ENCODE data around the gene BBC3. TPM values are rescaled to one million over a fixed set of nuclear protein-coding genes. Genes with fewer than 3 reads are reported as not detected.

Gene BBC3
- total RNA-seq, 2 donors from 2014 or later: 18.7 to 41.9 TPM

- H3K27me3 Mint-ChIP-seq: peaks cover 2% of the 10 kb centered on the region
- peaks cover 4% of the 10 kb centered on the region for H3K9me3 Mint-ChIP-seq
- H3K4me3 Mint-ChIP-seq: no peak overlapping the region
- peaks cover 8% of the 10 kb centered on the region for H3K4me1 Mint-ChIP-seq
- H3K36me3 Mint-ChIP-seq (ENCODE audit: low read depth): no peaks in the 10 kb centered on the region
- no peak overlapping the region for H3K27ac Mint-ChIP-seq
- peak; percentile 89 for ATAC-seq (replicated peaks)
Observed at GRCh38 chr19:47243776-47244547, 13.0 kb upstream of the BBC3 start.

GRCh38 chr19:47243364-47243775, 12.4 kb upstream of the BBC3 start:
- no peaks in the 10 kb centered on the region for H3K36me3 Mint-ChIP-seq (ENCODE audit: low read depth)

GRCh38 chr19:47241919-47242577, 11.0 kb upstream of the BBC3 start:
- H3K36me3 Mint-ChIP-seq (ENCODE audit: low read depth): no peaks in the 10 kb centered on the region
- H3K27ac Mint-ChIP-seq: no peak overlapping the region
- no peak for ATAC-seq (replicated peaks)
- H3K27me3 Mint-ChIP-seq: peaks cover 3% of the 10 kb centered on the region
- H3K9me3 Mint-ChIP-seq: peaks cover 4% of the 10 kb centered on the region
- H3K4me1 Mint-ChIP-seq: peaks cover 5% of the 10 kb centered on the region
- no peak overlapping the region for H3K4me3 Mint-ChIP-seq

More at GRCh38 chr19:47243364-47243775, 12.4 kb upstream of the BBC3 start:
- ATAC-seq (replicated peaks): no peak
- Mint-ChIP-seq H3K27ac (no peak overlapping the region), H3K4me1 (peaks cover 10% of the 10 kb centered on the region), H3K9me3 (peaks cover 4% of the 10 kb centered on the region), H3K27me3 (peaks cover 3% of the 10 kb centered on the region), H3K4me3 (no peak overlapping the region)

DNA sequence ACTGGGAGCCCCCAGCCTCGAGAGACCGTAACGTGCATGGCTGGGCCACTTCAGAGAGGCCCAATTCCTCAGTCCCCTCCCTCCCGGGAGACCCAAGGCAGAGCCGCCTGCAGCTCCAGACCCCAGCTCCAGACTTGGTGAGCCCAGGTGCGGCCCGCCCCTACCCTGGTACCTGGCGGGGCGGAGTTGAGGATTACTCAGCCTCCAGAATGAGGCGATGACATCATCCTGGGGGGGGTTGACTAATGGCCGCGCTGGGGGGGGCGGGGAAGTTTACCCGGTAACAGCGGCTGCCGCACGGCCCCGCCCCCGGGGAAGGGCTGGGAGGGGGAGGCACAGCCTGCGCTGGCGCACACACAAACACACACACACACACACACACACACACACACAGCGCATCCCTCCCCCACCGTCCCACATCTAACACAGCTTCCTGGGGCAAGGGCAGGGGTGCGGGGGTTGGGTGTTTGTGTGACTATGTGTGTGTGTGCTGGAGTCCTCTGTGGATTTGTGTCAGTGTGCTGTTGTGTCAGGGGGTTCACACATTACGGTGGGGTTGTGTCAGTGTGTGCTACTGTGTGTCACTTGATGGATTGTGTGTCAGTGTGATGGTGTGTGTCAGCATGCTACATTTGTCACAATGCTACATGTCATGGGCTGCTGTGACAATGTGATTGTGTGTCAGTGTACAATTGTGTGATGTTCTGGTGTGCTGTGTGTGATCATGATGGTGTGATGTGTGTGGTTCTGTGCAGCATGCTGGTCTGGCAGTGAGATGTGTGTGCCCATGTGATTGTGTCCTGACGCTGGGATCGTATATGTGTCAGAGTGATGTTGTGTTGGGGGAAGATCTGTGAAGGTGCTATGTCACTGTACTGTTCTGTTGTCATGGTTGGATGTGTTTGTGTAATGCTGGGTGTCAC, 10.3 kb upstream of the BBC3 start:
- H3K4me3 Mint-ChIP-seq: no peak overlapping the region
- peaks cover 3% of the 10 kb centered on the region for H3K27me3 Mint-ChIP-seq
- peaks cover 4% of the 10 kb centered on the region for H3K9me3 Mint-ChIP-seq

GRCh38 chr19:47240556-47240955, 9.6 kb upstream of the BBC3 start:
- Mint-ChIP-seq H3K27ac (no peak overlapping the region), H3K4me1 (peaks cover 5% of the 10 kb centered on the region), H3K9me3 (peaks cover 4% of the 10 kb centered on the region), H3K4me3 (no peak overlapping the region), H3K27me3 (peaks cover 3% of the 10 kb centered on the region), H3K36me3 (ENCODE audit: low read depth) (no peaks in the 10 kb centered on the region)
- ATAC-seq (replicated peaks): no peak

More for the DNA sequence above, 10.3 kb upstream of the BBC3 start:
- Mint-ChIP-seq H3K4me1 (peaks cover 5% of the 10 kb centered on the region), H3K36me3 (ENCODE audit: low read depth) (no peaks in the 10 kb centered on the region), H3K27ac (no peak overlapping the region)
- ATAC-seq (replicated peaks): peak; percentile 51

GRCh38 chr19:47239610-47240296, 8.8 kb upstream of the BBC3 start:
- Mint-ChIP-seq H3K27me3 (peaks cover 3% of the 10 kb centered on the region), H3K27ac (no peak overlapping the region), H3K4me1 (peaks cover 5% of the 10 kb centered on the region), H3K9me3 (peaks cover 4% of the 10 kb centered on the region), H3K36me3 (ENCODE audit: low read depth) (no peaks in the 10 kb centered on the region), H3K4me3 (peak overlapping the region; percentile 77)
- ATAC-seq (replicated peaks): no peak

DNA sequence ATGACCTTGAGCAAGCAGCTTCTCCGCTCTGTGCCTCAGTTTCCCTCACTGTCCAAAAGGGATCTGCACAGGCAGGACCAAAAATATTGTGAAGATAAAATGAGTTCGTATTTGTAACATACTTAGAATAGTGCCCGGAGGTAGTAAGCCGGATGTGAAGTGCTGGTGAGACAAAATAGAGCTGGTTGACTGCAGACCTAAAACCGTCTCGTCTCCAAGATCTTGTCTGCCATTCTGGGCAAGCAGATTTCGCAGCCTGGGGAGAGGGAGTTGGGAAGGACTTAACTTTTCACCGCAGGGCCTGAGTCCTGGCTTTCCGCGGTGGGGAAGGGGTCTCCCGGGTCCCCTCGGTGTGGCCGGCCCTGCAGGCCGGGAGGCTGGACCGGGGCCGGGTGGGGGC, 8.2 kb upstream of the BBC3 start:
- Mint-ChIP-seq H3K36me3 (ENCODE audit: low read depth) (no peaks in the 10 kb centered on the region), H3K27ac (peak overlapping the region; percentile 61), H3K4me1 (peaks cover 5% of the 10 kb centered on the region), H3K4me3 (peak overlapping the region; percentile 77), H3K27me3 (peaks cover 3% of the 10 kb centered on the region), H3K9me3 (peaks cover 4% of the 10 kb centered on the region)
- no peak for ATAC-seq (replicated peaks)

DNA sequence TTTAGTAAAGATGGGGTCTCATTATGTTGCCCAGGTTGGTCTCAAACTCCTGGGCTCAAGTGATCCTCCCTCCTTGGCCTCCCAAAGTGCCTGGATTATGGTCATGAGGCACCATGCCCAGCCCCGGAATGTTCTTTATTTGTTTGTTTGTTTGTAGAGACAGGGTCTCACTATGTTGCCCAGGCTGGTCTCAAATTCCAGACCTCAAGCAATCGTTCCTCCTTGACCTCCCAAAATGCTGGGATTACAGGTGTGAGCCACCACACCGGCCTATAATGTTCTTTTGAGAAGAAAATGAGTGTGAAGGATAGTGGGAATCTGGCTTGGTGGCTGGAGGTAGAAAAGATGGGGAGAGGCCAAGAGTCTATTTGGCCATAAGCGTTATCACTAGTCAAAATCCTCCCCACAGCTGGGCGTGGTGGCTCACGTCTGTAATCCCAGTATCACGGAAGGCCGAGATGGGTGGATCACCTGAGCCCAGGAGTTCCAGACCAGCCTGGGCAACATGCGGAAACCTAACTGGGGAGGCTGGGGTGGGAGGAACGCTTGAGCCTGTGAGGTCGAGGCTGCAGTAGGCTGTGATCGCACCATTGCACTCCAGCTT, 5.2 kb upstream of the BBC3 start:
- no peak overlapping the region for H3K4me3 Mint-ChIP-seq
- peaks cover 3% of the 10 kb centered on the region for H3K27me3 Mint-ChIP-seq
- H3K27ac Mint-ChIP-seq: no peak overlapping the region
- no peak for ATAC-seq (replicated peaks)
- H3K36me3 Mint-ChIP-seq (ENCODE audit: low read depth): peaks cover 5% of the 10 kb centered on the region
- H3K9me3 Mint-ChIP-seq: no peaks in the 10 kb centered on the region
- peaks cover 17% of the 10 kb centered on the region for H3K4me1 Mint-ChIP-seq

DNA sequence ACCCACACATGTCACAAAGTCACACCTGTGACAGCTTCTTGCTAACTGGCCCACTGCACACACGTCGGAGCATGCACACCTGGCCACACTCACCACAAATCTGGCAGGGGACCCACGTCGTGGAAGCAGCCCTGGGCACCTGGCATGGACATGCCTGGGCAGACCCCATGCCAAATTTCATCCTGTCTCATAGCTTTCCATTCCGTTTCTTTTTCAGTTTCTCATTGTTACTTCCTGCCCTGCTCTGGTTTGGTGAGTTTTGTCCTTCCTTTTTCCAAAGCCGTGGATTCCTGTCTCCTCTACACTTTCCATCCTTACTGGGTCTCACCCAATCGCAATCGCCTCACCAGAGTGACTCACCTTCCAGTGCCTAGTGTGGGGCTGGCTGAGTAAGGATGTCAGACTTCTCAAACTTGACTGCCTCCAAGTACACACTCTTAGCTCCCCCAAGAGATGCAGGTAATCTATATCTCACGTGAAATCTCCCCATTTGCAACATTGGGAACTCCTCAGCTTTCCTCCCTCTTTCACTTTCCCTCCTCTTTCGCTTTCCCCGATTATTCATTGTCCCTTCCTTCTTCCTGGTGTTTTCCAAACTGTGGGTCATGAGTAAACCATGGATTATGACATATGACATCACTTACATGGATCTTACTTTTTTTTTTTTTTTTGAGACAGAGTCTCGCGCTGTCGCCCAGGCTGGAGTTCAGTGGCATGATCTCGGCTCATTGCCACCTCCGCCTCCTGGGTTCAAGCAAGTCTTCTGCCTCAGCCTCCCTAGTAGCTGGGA, 1.6 kb upstream of the BBC3 start:
- Mint-ChIP-seq H3K36me3 (ENCODE audit: low read depth) (peaks cover 8% of the 10 kb centered on the region), H3K4me3 (peak overlapping the region; percentile 75), H3K27ac (peak overlapping the region; percentile 57), H3K9me3 (no peaks in the 10 kb centered on the region), H3K4me1 (peaks cover 12% of the 10 kb centered on the region), H3K27me3 (no peaks in the 10 kb centered on the region)
- peak; percentile 48 for ATAC-seq (replicated peaks)

- Mint-ChIP-seq H3K4me1 (peaks cover 12% of the 10 kb centered on the region), H3K27ac (peak overlapping the region; percentile 57), H3K36me3 (ENCODE audit: low read depth) (peaks cover 19% of the 10 kb centered on the region), H3K27me3 (no peaks in the 10 kb centered on the region), H3K9me3 (no peaks in the 10 kb centered on the region), H3K4me3 (peak overlapping the region; percentile 75)
- peak; percentile 63 for ATAC-seq (replicated peaks)
Observed at GRCh38 chr19:47231215-47232054, 436 bp upstream of the BBC3 start.

DNA sequence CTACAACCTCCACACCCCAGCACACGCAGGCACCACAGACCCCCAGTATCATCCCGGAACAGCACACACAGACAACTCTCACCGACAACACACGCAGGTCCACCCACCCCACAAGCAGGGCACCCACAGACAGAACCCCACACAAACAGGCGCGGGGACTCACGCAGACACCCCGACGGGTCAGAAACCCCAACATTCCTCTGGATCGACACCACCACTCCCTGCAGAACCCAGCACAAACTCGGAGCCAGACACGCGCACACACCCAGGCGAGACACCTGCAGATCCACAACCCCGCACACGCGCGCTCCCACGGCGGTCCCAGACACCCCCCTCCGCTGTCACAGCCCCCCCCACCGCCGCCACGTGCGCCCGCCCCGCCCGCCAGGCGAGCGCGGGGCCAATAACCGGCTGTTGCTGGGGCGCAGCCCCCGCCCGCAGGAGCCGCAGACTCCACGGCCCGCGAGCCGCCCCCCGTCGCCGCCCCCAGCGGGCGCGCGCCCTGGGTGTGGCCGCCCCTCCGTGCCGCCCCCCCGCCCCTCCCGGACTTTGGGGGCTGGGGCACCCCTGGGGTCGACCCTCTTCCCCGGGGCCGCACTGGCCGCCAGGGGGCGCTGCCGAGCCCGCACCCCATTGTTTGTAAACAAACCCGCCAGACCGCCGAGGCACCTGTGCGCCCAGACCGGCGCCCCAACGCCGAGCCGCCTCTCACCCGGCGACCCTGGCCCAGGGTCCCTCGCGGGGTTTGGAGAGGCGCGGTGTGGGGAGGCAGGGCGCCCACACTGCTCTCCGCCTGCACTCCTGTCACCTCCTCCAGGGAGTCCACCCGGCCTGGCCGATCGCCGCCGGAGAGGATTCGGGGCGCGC, 712 bp downstream of the BBC3 start:
- Mint-ChIP-seq H3K27ac (no peak overlapping the region), H3K4me3 (no peak overlapping the region), H3K9me3 (no peaks in the 10 kb centered on the region), H3K36me3 (ENCODE audit: low read depth) (peaks cover 26% of the 10 kb centered on the region), H3K4me1 (peaks cover 16% of the 10 kb centered on the region), H3K27me3 (no peaks in the 10 kb centered on the region)
- peak; percentile 6 for ATAC-seq (replicated peaks)

- H3K36me3 Mint-ChIP-seq (ENCODE audit: low read depth): peaks cover 30% of the 10 kb centered on the region
- H3K4me3 Mint-ChIP-seq: no peak overlapping the region
- ATAC-seq (replicated peaks): no peak
- H3K9me3 Mint-ChIP-seq: no peaks in the 10 kb centered on the region
- H3K27me3 Mint-ChIP-seq: no peaks in the 10 kb centered on the region
- no peak overlapping the region for H3K27ac Mint-ChIP-seq
- peaks cover 16% of the 10 kb centered on the region for H3K4me1 Mint-ChIP-seq
Observed at GRCh38 chr19:47229676-47230053, 1.3 kb downstream of the BBC3 start.

Data from activated T-helper 17 cell treated with anti-CD3 and anti-CD28 coated beads, Interleukin-2, amount 50 U/mL, for 72 hours (primary cell).